OCI-LY7 (cell line): ENCODE data around the gene GRID1.

Experiments used
- CTCF ChIP-seq: fragments of 200-600 bp; sonication (generic); conservative IDR thresholded peaks from 2 replicates; pipeline ENCODE4 v1.5.1; 2014; ENCODE audit warnings: mild to moderate bottlenecking, antibody characterized with exemption, low read length, moderate library complexity, mixed read lengths
- EZH2phosphoT487 ChIP-seq: fragments of 200-600 bp; sonication (generic); IDR thresholded peaks from 2 replicates; pipeline ENCODE4 v1.6.1; 2018; ENCODE audit warnings: low read depth, borderline replicate concordance, mild to moderate bottlenecking, mixed run types, antibody characterized with exemption, low read length, moderate library complexity, mixed read lengths

GRCh38 chr10:85997544-85997943 is 369.1 kb downstream of the GRID1 start:
- TF ChIP-seq CTCF (no peak), EZH2phosphoT487 (no peak)
